ENCODE results near the gene SSC5D. TPM values are rescaled to one million over a fixed set of nuclear protein-coding genes. Genes with fewer than 3 reads are reported as not detected.

The SSC5D gene
- polyA plus RNA-seq, 1 donor: 4.0 TPM

- Histone ChIP-seq H3K4me3 (ENCODE audit: low read length) (no peak overlapping the region), H3K36me3 (ENCODE audit: control insufficient read depth, insufficient read depth, low read length) (peaks cover 4% of the 10 kb centered on the region), H3K27me3 (ENCODE audit: control insufficient read depth, insufficient read depth, low read length) (peaks cover 14% of the 10 kb centered on the region), H3K27ac (ENCODE audit: low read length) (no peak overlapping the region), H3K4me1 (ENCODE audit: control insufficient read depth, insufficient read depth, low read length) (peaks cover 6% of the 10 kb centered on the region), H3K9me3 (ENCODE audit: control insufficient read depth, low read depth, low read length) (peaks cover 6% of the 10 kb centered on the region)
- no peak for DNase-seq
- no CpG with 5 or more reads among the region's 47 CpGs for WGBS (ENCODE audit: insufficient coverage, low lambda C conversion rate)
Observed at GRCh38 chr19:55482967-55483705, 5.1 kb upstream of the SSC5D start.

GRCh38 chr19:55483706-55484592 is 4.3 kb upstream of the SSC5D start:
- Histone ChIP-seq H3K27me3 (ENCODE audit: control insufficient read depth, insufficient read depth, low read length) (peaks cover 19% of the 10 kb centered on the region), H3K4me3 (ENCODE audit: low read length) (no peak overlapping the region), H3K9me3 (ENCODE audit: control insufficient read depth, low read depth, low read length) (peaks cover 6% of the 10 kb centered on the region), H3K36me3 (ENCODE audit: control insufficient read depth, insufficient read depth, low read length) (peaks cover 4% of the 10 kb centered on the region), H3K4me1 (ENCODE audit: control insufficient read depth, insufficient read depth, low read length) (peaks cover 10% of the 10 kb centered on the region), H3K27ac (ENCODE audit: low read length) (no peak overlapping the region)
- no peak for DNase-seq
- WGBS (ENCODE audit: insufficient coverage, low lambda C conversion rate): no CpG with 5 or more reads among the region's 46 CpGs

GRCh38 chr19:55484593-55485438 is 3.4 kb upstream of the SSC5D start, which contains the start of gene NAT14:
Gene NAT14, plus strand, starts transcription at chr19:55485188. Its CDS starts 521 bp downstream, at chr19:55485709.
- H3K4me1 ChIP-seq (ENCODE audit: control insufficient read depth, insufficient read depth, low read length): peaks cover 12% of the 10 kb centered on the region
- DNase-seq: peak in 1 of 2 donors; percentile 64

GRCh38 chr19:55485439-55486011 is 2.7 kb upstream of the SSC5D start:
- Histone ChIP-seq H3K27me3 (ENCODE audit: control insufficient read depth, insufficient read depth, low read length) (peaks cover 32% of the 10 kb centered on the region), H3K9me3 (ENCODE audit: control insufficient read depth, low read depth, low read length) (peaks cover 9% of the 10 kb centered on the region), H3K36me3 (ENCODE audit: control insufficient read depth, insufficient read depth, low read length) (peaks cover 4% of the 10 kb centered on the region), H3K4me3 (ENCODE audit: low read length) (peak overlapping the region; percentile 62), H3K4me1 (ENCODE audit: control insufficient read depth, insufficient read depth, low read length) (peaks cover 12% of the 10 kb centered on the region), H3K27ac (ENCODE audit: low read length) (peak overlapping the region; percentile 33)
- DNase-seq: no peak
- WGBS (ENCODE audit: insufficient coverage, low lambda C conversion rate): no CpG with 5 or more reads among the region's 18 CpGs

More at GRCh38 chr19:55484593-55485438, 3.4 kb upstream of the SSC5D start, which contains the start of gene NAT14:
- no CpG with 5 or more reads among the region's 78 CpGs for WGBS (ENCODE audit: insufficient coverage, low lambda C conversion rate)
- peaks cover 4% of the 10 kb centered on the region for H3K36me3 ChIP-seq (ENCODE audit: control insufficient read depth, insufficient read depth, low read length)
- peaks cover 9% of the 10 kb centered on the region for H3K9me3 ChIP-seq (ENCODE audit: control insufficient read depth, low read depth, low read length)
- H3K27ac ChIP-seq (ENCODE audit: low read length): peak within 1 kb of the TSS; percentile 33
- peaks cover 27% of the 10 kb centered on the region for H3K27me3 ChIP-seq (ENCODE audit: control insufficient read depth, insufficient read depth, low read length)
- peak within 1 kb of the TSS; percentile 62 for H3K4me3 ChIP-seq (ENCODE audit: low read length)

- no peak overlapping the region for H3K27ac ChIP-seq (ENCODE audit: low read length)
- peaks cover 12% of the 10 kb centered on the region for H3K4me1 ChIP-seq (ENCODE audit: control insufficient read depth, insufficient read depth, low read length)
- no peak overlapping the region for H3K4me3 ChIP-seq (ENCODE audit: low read length)
- WGBS (ENCODE audit: insufficient coverage, low lambda C conversion rate): no CpG with 5 or more reads among the region's 53 CpGs
- no peak for DNase-seq
- H3K9me3 ChIP-seq (ENCODE audit: control insufficient read depth, low read depth, low read length): peaks cover 5% of the 10 kb centered on the region
- peaks cover 4% of the 10 kb centered on the region for H3K36me3 ChIP-seq (ENCODE audit: control insufficient read depth, insufficient read depth, low read length)
- H3K27me3 ChIP-seq (ENCODE audit: control insufficient read depth, insufficient read depth, low read length): peaks cover 40% of the 10 kb centered on the region
Observed at GRCh38 chr19:55486043-55486970, 1.9 kb upstream of the SSC5D start.

GRCh38 chr19:55486971-55487923 is 989 bp upstream of the SSC5D start:
- WGBS (ENCODE audit: insufficient coverage, low lambda C conversion rate): no CpG with 5 or more reads among the region's 27 CpGs
- H3K27ac ChIP-seq (ENCODE audit: low read length): peak overlapping the region; percentile 59
- H3K9me3 ChIP-seq (ENCODE audit: control insufficient read depth, low read depth, low read length): peaks cover 3% of the 10 kb centered on the region
- peak; percentile 26 to 43 for DNase-seq
- peaks cover 45% of the 10 kb centered on the region for H3K27me3 ChIP-seq (ENCODE audit: control insufficient read depth, insufficient read depth, low read length)
- H3K36me3 ChIP-seq (ENCODE audit: control insufficient read depth, insufficient read depth, low read length): peaks cover 4% of the 10 kb centered on the region
- peaks cover 12% of the 10 kb centered on the region for H3K4me1 ChIP-seq (ENCODE audit: control insufficient read depth, insufficient read depth, low read length)
- H3K4me3 ChIP-seq (ENCODE audit: low read length): no peak overlapping the region

- Histone ChIP-seq H3K4me3 (ENCODE audit: low read length) (no peak overlapping the region), H3K27ac (ENCODE audit: low read length) (no peak overlapping the region)
Observed at GRCh38 chr19:55488986-55489710, 912 bp downstream of the SSC5D start.

More at GRCh38 chr19:55488986-55489710, 912 bp downstream of the SSC5D start:
- no peaks in the 10 kb centered on the region for H3K36me3 ChIP-seq (ENCODE audit: control insufficient read depth, insufficient read depth, low read length)
- peaks cover 12% of the 10 kb centered on the region for H3K4me1 ChIP-seq (ENCODE audit: control insufficient read depth, insufficient read depth, low read length)
- no CpG with 5 or more reads among the region's 36 CpGs for WGBS (ENCODE audit: insufficient coverage, low lambda C conversion rate)
- peaks cover 3% of the 10 kb centered on the region for H3K9me3 ChIP-seq (ENCODE audit: control insufficient read depth, low read depth, low read length)
- peaks cover 57% of the 10 kb centered on the region for H3K27me3 ChIP-seq (ENCODE audit: control insufficient read depth, insufficient read depth, low read length)
- no peak for DNase-seq
